Endothelial cell of umbilical vein (primary cell): ENCODE measurements around the gene ANKMY1. TPM values are rescaled to one million over a fixed set of nuclear protein-coding genes. Genes with fewer than 3 reads are reported as not detected.

Experiments used
- BruUV-seq: library from RNA; stranded (reverse); fragments of 400-500 nt; replicated peaks from 2 replicates; lab custom pipeline; 2021; lab: Mats Ljungman, UMichigan
- CTCF ChIA-PET: fragments of 300-600, 350-600 bp; sonication (Branson Sonifier 250); formaldehyde crosslinking; loops from one replicate; lab custom pipeline; 2021; ENCODE audit warnings: antibody characterized with exemption, inconsistent platforms; lab: Charles Lee
- POLR2A ChIA-PET: fragments of 300-600, 350-600 bp; sonication (Branson Sonifier 250); formaldehyde crosslinking; loops from one replicate; lab custom pipeline; 2021; ENCODE audit warnings: antibody characterized with exemption, inconsistent platforms; lab: Charles Lee
- DNase-seq: peaks from one replicate; pipeline ENCODE4 v3.0.0-alpha.2; 2011; ENCODE audit warnings: low read depth, low spot score
- FAIRE-seq: peaks from 2 replicates; lab custom pipeline; 2011; peaks lifted over from hg19 to GRCh38; lab: Jason Lieb, UNC
- H2AFZ ChIP-seq: 2 replicates; pipeline ENCODE4 v1.6.0; 2012; ENCODE audit warnings: low read depth, low read length, control low read depth, inconsistent platforms
- H3K27ac ChIP-seq: 2 replicates; pipeline ENCODE4 v1.5.1; 2011; ENCODE audit warnings: low read depth, mild to moderate bottlenecking, control low read depth, low read length, moderate library complexity; ENCODE audit not compliant: insufficient read depth
- H3K27me3 ChIP-seq, 2 experiments: 2 replicates each; pipeline versions ENCODE4 v1.6.0 to v1.6.1; 2011; ENCODE audit warnings: low read length in 2 of 2, mixed read lengths in 1 of 2; ENCODE audit not compliant: control insufficient read depth in 2 of 2, insufficient read depth in 2 of 2
- H3K36me3 ChIP-seq, 2 experiments: 2 replicates in 1 of 2; 3 replicates in 1 of 2; pipeline ENCODE4 v1.5.1; 2011; ENCODE audit warnings: low read length in 2 of 2, mild to moderate bottlenecking in 1 of 2, moderate library complexity in 1 of 2; ENCODE audit not compliant: control insufficient read depth in 2 of 2, insufficient read depth in 2 of 2; ENCODE audit errors: extremely low read depth in 1 of 2
- H3K4me1 ChIP-seq: 3 replicates; pipeline ENCODE4 v1.5.1; 2011; ENCODE audit warnings: mild to moderate bottlenecking, low read length; ENCODE audit not compliant: control insufficient read depth, insufficient read depth; ENCODE audit errors: extremely low read depth
- H3K4me2 ChIP-seq: 2 replicates; pipeline ENCODE4 v1.6.1; 2011; ENCODE audit warnings: low read length, control low read depth, mixed read lengths; ENCODE audit not compliant: insufficient read depth
- H3K4me3 ChIP-seq, 3 experiments: fragments of 200-600 bp in 1 of 3; sonication (generic), shearing (Covaris generic) in 1 of 3; replicated peaks in 1 of 3; 2 replicates each; pipeline ENCODE4 v1.5.1; 2011 to 2016; ENCODE audit warnings: control low read depth in 3 of 3, low read length in 3 of 3, mild to moderate bottlenecking in 2 of 3, inconsistent platforms in 1 of 3, low read depth in 1 of 3, moderate library complexity in 1 of 3; ENCODE audit not compliant: insufficient read depth in 1 of 3
- H3K79me2 ChIP-seq: 2 replicates; pipeline ENCODE4 v1.6.0; 2012; ENCODE audit warnings: low read length, inconsistent platforms; ENCODE audit not compliant: control insufficient read depth, insufficient read depth
- H3K9ac ChIP-seq: replicated peaks from 2 replicates; pipeline ENCODE3; 2011; ENCODE audit warnings: low read length, control low read depth; ENCODE audit not compliant: insufficient read depth; ENCODE audit errors: extremely low read depth
- H3K9me1 ChIP-seq: replicated peaks from 3 replicates; pipeline ENCODE4 v1.6.0; 2011; ENCODE audit warnings: mild to moderate bottlenecking, low read length; ENCODE audit not compliant: control insufficient read depth, insufficient read depth; ENCODE audit errors: extremely low read depth
- H3K9me3 ChIP-seq: replicated peaks from 2 replicates; pipeline ENCODE4 v1.5.1; 2012; ENCODE audit warnings: low read length, inconsistent platforms; ENCODE audit not compliant: control insufficient read depth, insufficient read depth
- H4K20me1 ChIP-seq: replicated peaks from 2 replicates; pipeline ENCODE3; 2011; ENCODE audit warnings: mild to moderate bottlenecking, low read length; ENCODE audit not compliant: control insufficient read depth, insufficient read depth; ENCODE audit errors: extremely low read depth
- EZH2 ChIP-seq: IDR thresholded peaks from 2 replicates; pipeline ENCODE4 v1.6.1; 2012; ENCODE audit warnings: borderline replicate concordance, low read depth, mild to moderate bottlenecking, moderate library complexity, low read length, inconsistent platforms; ENCODE audit not compliant: severe bottlenecking
- FOS ChIP-seq: IDR thresholded peaks from 2 replicates; pipeline ENCODE4 v1.6.1; 2011; ENCODE audit warnings: mild to moderate bottlenecking, low read length, moderate library complexity, borderline replicate concordance; ENCODE audit not compliant: insufficient read depth
- GATA2 ChIP-seq: IDR thresholded peaks from 2 replicates; pipeline ENCODE4 v1.7.0; 2011; ENCODE audit warnings: low read depth, mild to moderate bottlenecking, moderate library complexity, mixed read lengths, low read length; ENCODE audit not compliant: insufficient read length, insufficient read depth
- JUN ChIP-seq: IDR thresholded peaks from 2 replicates; pipeline ENCODE4 v1.6.1; 2011; ENCODE audit warnings: borderline replicate concordance, low read depth; ENCODE audit not compliant: insufficient read length, insufficient read depth
- MAX ChIP-seq: IDR thresholded peaks from 2 replicates; pipeline ENCODE4 v1.6.1; 2011; ENCODE audit not compliant: insufficient read depth, insufficient read length
- MYC ChIP-seq: IDR thresholded peaks from one replicate; pipeline ENCODE4 v1.6.1; 2011; ENCODE audit warnings: mild to moderate bottlenecking, low read depth, low read length
- POLR2A ChIP-seq: IDR thresholded peaks from 2 replicates; pipeline ENCODE4 v1.6.1; 2012; ENCODE audit warnings: low read depth, mild to moderate bottlenecking, control low read depth, low read length
- POLR2AphosphoS5 ChIP-seq: IDR thresholded peaks from 2 replicates; pipeline ENCODE4 v1.6.1; 2012; ENCODE audit warnings: low read depth, mild to moderate bottlenecking, control low read depth, low read length, moderate library complexity; ENCODE audit not compliant: insufficient read depth
- dilution Hi-C: fragments of 300-500 bp; cut with MboI; formaldehyde crosslinking; loops from one replicate; pipeline ENCODE4 v1.15.0; 2019; ENCODE audit warnings: low sequenced_read_pairs; ENCODE audit not compliant: extremely low pct_ligation_motif_present
- intact Hi-C: fragments of 100-400 bp; cut with micrococcal nuclease; formaldehyde crosslinking; loops from one replicate; pipeline ENCODE4 v1.10.0; 2022
- polyA plus RNA-seq, 4 experiments: library from polyadenylated mRNA; depleted of rRNA in 3 of 4; stranded (reverse) in 3 of 4; unstranded in 1 of 4; fragments of >200 nt; gene quantifications; 2 replicates each; pipeline versions ENCODE4 v1.2.1 to v1.2.3, GENCODE V29; 2011 to 2012; ENCODE audit warnings: missing spikeins in 1 of 4
- total RNA-seq: library from RNA; stranded (reverse); gene quantifications from 2 replicates; pipeline ENCODE4 v1.2.3, GENCODE V29; 2021
- TF ChIP-seq, protein P1 (sequence below), 2 donors: IDR thresholded peaks; 1 replicate in 1 of 2; 2 replicates in 1 of 2; pipeline ENCODE4 v1.5.1; 2011; ENCODE audit warnings: low read length in 2 of 2, mild to moderate bottlenecking in 2 of 2, moderate library complexity in 2 of 2, control low read depth in 1 of 2, inconsistent platforms in 1 of 2, low read depth in 1 of 2; ENCODE audit not compliant: insufficient read depth in 1 of 2; ENCODE audit errors: extremely low read depth in 1 of 2

The ANKMY1 gene
- total and polyA plus RNA-seq, 2 donors (not counting 3 experiments of a cell fraction or from before 2014, with no cell fraction given), result 9.0 to 16.0 TPM

DNA sequence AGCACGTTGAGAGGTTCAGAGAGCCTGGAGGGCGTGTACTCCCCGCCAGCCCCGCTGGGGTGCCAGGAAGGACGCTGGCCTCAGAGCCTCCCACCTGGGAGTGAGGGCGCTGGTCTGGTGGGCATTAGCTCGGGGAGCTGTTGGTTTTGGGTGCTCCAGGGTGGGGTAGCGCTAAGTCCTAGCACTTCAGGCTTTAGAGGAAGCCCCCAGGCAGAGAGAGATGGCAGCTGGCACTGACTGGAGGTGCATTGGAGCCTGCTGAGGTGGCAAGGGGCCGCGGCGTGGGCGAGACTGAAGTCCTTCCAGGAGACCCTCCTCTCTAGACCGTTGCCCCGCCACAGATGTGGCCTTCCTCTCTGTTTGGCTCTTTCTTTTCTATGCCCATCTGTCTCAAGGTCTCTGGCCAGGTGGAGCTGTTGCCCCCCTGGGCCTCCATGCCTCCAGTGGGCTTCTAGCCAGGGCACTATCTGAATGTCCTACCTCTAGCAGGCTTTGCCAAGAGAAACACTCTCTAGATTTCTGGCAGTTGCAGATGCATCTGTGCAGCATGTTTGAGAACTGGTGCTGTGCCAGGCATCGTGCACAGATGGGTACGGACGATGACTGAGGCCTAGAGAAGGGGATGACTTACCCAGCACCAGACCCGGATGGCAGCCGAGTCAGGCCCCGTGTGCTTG lies 35.4 kb upstream of the ANKMY1 start:
- no peak for FAIRE-seq
- CTCF ChIA-PET, result no interaction called here
- DNase-seq, result no peak
- H3K9me3 ChIP-seq, result no peaks in the 10 kb centered on the region
- H3K4me2 ChIP-seq, result no peak overlapping the region
- H3K9me1 ChIP-seq, result no peaks in the 10 kb centered on the region
- dilution Hi-C loops (no loop called here), intact Hi-C loops (no loop called here)
- TF ChIP-seq JUN (no peak), MAX (no peak), FOS (no peak), MYC (no peak), POLR2AphosphoS5 (no peak), GATA2 (no peak), EZH2 (no peak), POLR2A (no peak)
- TF ChIP-seq, protein P1, sequence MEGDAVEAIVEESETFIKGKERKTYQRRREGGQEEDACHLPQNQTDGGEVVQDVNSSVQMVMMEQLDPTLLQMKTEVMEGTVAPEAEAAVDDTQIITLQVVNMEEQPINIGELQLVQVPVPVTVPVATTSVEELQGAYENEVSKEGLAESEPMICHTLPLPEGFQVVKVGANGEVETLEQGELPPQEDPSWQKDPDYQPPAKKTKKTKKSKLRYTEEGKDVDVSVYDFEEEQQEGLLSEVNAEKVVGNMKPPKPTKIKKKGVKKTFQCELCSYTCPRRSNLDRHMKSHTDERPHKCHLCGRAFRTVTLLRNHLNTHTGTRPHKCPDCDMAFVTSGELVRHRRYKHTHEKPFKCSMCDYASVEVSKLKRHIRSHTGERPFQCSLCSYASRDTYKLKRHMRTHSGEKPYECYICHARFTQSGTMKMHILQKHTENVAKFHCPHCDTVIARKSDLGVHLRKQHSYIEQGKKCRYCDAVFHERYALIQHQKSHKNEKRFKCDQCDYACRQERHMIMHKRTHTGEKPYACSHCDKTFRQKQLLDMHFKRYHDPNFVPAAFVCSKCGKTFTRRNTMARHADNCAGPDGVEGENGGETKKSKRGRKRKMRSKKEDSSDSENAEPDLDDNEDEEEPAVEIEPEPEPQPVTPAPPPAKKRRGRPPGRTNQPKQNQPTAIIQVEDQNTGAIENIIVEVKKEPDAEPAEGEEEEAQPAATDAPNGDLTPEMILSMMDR (IDR thresholded peaks at IDR 0.05; ENCODE audit: extremely low read depth in 1 of 2, insufficient read depth in 1 of 2, low read depth in 1 of 2, low read length in 2 of 2), result no peak
- BruUV-seq, result no TSS peak
- H3K4me3 ChIP-seq, result no peak overlapping the region
- H3K4me1 ChIP-seq, result peaks cover 1% of the 10 kb centered on the region
- peaks cover 21% of the 10 kb centered on the region for H3K79me2 ChIP-seq
- H3K36me3 ChIP-seq, result peaks cover 2 to 23% of the 10 kb centered on the region in 2 experiments
- no peak overlapping the region for H3K9ac ChIP-seq
- POLR2A ChIA-PET, result no interaction called here
- H2AFZ ChIP-seq, result no peak overlapping the region
- H3K27ac ChIP-seq, result no peak overlapping the region
- no peaks in the 10 kb centered on the region for H4K20me1 ChIP-seq
- no peaks in the 10 kb centered on the region for H3K27me3 ChIP-seq
